HepG2 (cell line): ENCODE measurements around the gene RGS1.

Source experiments
- CTCF ChIP-seq: sonication (generic); formaldehyde crosslinking; IDR thresholded peaks from 2 replicates; pipeline ENCODE4 v1.5.0; 2020; ENCODE audit warnings: mild to moderate bottlenecking, missing genetic modification reagents, moderate library complexity
- DNMT3B ChIP-seq: conservative IDR thresholded peaks from 2 replicates; pipeline ENCODE4 v1.6.1; 2016; ENCODE audit warnings: missing biosample characterization, control low read depth
- SETDB1 ChIP-seq: sonication (generic); formaldehyde crosslinking; IDR thresholded peaks from 2 replicates; pipeline ENCODE4 v1.5.1; 2020; ENCODE audit warnings: missing genetic modification reagents, mild to moderate bottlenecking, borderline replicate concordance
- STAG1 ChIP-seq: sonication (generic); formaldehyde crosslinking; IDR thresholded peaks from 2 replicates; pipeline ENCODE4 v1.4.0; 2020; ENCODE audit warnings: missing genetic modification reagents
- TF ChIP-seq, protein P1 (sequence below): sonication (generic); formaldehyde crosslinking; IDR thresholded peaks from 2 replicates; pipeline ENCODE4 v1.8.0; 2022; ENCODE audit warnings: mild to moderate bottlenecking, missing genetic modification reagents

GRCh38 chr1:192584866-192585265 lies 9.3 kb downstream of the RGS1 start:
- TF ChIP-seq CTCF (CRISPR knock-in tag) (no peak), DNMT3B (CRISPR knock-in tag) (no peak), SETDB1 (CRISPR knock-in tag) (no peak), STAG1 (CRISPR knock-in tag) (no peak)
- TF ChIP-seq, protein P1, sequence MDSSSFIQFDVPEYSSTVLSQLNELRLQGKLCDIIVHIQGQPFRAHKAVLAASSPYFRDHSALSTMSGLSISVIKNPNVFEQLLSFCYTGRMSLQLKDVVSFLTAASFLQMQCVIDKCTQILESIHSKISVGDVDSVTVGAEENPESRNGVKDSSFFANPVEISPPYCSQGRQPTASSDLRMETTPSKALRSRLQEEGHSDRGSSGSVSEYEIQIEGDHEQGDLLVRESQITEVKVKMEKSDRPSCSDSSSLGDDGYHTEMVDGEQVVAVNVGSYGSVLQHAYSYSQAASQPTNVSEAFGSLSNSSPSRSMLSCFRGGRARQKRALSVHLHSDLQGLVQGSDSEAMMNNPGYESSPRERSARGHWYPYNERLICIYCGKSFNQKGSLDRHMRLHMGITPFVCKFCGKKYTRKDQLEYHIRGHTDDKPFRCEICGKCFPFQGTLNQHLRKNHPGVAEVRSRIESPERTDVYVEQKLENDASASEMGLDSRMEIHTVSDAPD (CRISPR knock-in tag), result no peak
